Body of pancreas (tissue), 4 donors: ENCODE measurements around the gene BOD1L1.

Source experiments
- POLR2A ChIP-seq, 3 donors: fragments of 450-650 bp; IDR thresholded peaks; one replicate each; pipeline ENCODE4 v1.6.1; 2016; ENCODE audit warnings: antibody characterized with exemption in 3 of 3, mild to moderate bottlenecking in 2 of 3
- TF ChIP-seq, protein P1 (sequence below), 7 experiments: fragments of 450-650 bp in 4 of 7; fragments of 200-600 bp in 3 of 7; sonication (generic) in 3 of 7; IDR thresholded peaks; one replicate each; pipeline ENCODE4 v1.5.1; 2016 to 2019; ENCODE audit warnings: antibody characterized with exemption in 7 of 7

DNA sequence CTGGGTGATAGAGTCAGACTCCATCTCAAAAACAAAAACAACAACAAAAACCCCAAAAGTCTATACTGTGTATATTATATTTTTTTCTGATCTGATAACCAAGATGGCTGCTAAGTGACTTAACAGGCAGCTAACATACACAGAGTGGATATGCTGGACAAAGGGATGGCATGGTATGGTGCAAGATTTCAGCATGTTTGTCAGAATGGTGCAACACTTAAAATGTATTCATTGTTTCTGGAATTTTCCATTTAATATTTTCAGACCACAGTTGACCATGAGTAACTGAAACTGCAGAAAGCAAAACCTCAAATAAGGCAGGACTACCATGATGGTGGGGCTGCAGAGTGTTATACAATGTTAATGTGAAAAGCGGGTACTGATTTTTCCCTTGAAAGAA lies 6.1 kb upstream of the BOD1L1 start:
- TF ChIP-seq, protein P1, sequence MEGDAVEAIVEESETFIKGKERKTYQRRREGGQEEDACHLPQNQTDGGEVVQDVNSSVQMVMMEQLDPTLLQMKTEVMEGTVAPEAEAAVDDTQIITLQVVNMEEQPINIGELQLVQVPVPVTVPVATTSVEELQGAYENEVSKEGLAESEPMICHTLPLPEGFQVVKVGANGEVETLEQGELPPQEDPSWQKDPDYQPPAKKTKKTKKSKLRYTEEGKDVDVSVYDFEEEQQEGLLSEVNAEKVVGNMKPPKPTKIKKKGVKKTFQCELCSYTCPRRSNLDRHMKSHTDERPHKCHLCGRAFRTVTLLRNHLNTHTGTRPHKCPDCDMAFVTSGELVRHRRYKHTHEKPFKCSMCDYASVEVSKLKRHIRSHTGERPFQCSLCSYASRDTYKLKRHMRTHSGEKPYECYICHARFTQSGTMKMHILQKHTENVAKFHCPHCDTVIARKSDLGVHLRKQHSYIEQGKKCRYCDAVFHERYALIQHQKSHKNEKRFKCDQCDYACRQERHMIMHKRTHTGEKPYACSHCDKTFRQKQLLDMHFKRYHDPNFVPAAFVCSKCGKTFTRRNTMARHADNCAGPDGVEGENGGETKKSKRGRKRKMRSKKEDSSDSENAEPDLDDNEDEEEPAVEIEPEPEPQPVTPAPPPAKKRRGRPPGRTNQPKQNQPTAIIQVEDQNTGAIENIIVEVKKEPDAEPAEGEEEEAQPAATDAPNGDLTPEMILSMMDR (IDR thresholded peaks at IDR 0.05), result no peak
- no peak for TF ChIP-seq POLR2A (IDR thresholded peaks at IDR 0.05)
